Spleen (tissue), 7 donors: ENCODE measurements around the gene SMAD6.

Experiments
- POLR2A ChIP-seq, 3 donors: fragments of 450-650 bp; IDR thresholded peaks; one replicate each; pipeline ENCODE4 v1.5.1; 2017; ENCODE audit warnings: antibody characterized with exemption in 3 of 3, mild to moderate bottlenecking in 1 of 3
- POLR2AphosphoS5 ChIP-seq, 3 donors: sonication (generic); formaldehyde crosslinking; IDR thresholded peaks; one replicate each; pipeline ENCODE4 v1.5.1; 2017; ENCODE audit warnings: antibody characterized with exemption in 3 of 3
- TF ChIP-seq, protein P1 (sequence below), 11 experiments: fragments of 200-600 bp in 7 of 11; fragments of 450-650 bp in 4 of 11; sonication (generic) in 4 of 11; IDR thresholded peaks in 8 of 11; conservative IDR thresholded peaks in 3 of 11; 1 replicate in 7 of 11; 2 replicates in 4 of 11; pipeline versions ENCODE4 v1.4.0 to v1.8.0; 2016 to 2021; ENCODE audit warnings: antibody characterized with exemption in 11 of 11, inconsistent platforms in 4 of 11, mild to moderate bottlenecking in 1 of 11
- donor health status: DM: no; HTN: no; CAD: no; lungs with moderate emphysema.
- donor health status: DM: no; HTN: no; CAD: no.
- donor health status: DM: no; HTN: no; CAD: no.

DNA sequence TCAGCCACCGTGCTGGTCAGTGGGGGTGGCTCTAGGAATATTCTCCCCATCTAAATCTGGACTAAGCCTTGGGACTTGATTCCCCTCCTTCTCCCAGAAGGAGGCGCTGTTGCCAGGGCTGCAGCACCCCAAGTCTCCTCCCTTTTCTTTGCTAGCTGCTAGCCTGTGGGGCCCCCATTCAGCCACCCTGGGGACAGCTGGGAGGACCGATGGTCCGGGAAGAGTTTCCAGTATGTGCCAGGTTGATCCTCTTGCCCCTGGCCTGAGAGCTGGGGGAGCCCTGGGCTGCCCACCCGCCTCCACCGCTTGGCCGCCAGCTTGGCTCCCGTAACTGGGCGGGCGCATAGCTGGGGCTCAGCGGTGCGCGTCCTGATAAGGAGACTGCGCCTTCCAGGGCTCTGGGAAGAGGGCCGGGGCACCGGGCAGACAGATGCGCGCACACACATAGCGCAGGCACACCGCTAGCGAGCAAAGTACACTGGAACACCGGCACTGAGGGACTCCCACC lies 4.2 kb downstream of the SMAD6 start:
- TF ChIP-seq POLR2A (IDR thresholded peaks at IDR 0.05) (no peak), POLR2AphosphoS5 (IDR thresholded peaks at IDR 0.05) (no peak)
- TF ChIP-seq, protein P1, sequence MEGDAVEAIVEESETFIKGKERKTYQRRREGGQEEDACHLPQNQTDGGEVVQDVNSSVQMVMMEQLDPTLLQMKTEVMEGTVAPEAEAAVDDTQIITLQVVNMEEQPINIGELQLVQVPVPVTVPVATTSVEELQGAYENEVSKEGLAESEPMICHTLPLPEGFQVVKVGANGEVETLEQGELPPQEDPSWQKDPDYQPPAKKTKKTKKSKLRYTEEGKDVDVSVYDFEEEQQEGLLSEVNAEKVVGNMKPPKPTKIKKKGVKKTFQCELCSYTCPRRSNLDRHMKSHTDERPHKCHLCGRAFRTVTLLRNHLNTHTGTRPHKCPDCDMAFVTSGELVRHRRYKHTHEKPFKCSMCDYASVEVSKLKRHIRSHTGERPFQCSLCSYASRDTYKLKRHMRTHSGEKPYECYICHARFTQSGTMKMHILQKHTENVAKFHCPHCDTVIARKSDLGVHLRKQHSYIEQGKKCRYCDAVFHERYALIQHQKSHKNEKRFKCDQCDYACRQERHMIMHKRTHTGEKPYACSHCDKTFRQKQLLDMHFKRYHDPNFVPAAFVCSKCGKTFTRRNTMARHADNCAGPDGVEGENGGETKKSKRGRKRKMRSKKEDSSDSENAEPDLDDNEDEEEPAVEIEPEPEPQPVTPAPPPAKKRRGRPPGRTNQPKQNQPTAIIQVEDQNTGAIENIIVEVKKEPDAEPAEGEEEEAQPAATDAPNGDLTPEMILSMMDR (IDR thresholded peaks at IDR 0.05 in 8 of 11, conservative IDR thresholded peaks at IDR 0.05 in 3 of 11), result peak in 2 of 11 experiments; percentile 24 to 41
